Measurements from ENCODE around the gene DLGAP1.
"Not testable (repeated sequence)": the region's sequence is repeated elsewhere in the genome, so short reads cannot be mapped to it uniquely, and the experiment has no call there.

The DLGAP1 gene

GRCh38 chr18:3715231-3716080 lies 739.7 kb downstream of the DLGAP1 start:
- no peak for FAIRE-seq

- FAIRE-seq = no peak
Measured at GRCh38 chr18:3713708-3714107, 741.4 kb downstream of the DLGAP1 start.

GRCh38 chr18:3713166-3713565 lies 741.9 kb downstream of the DLGAP1 start:
- no peak for FAIRE-seq

- no peak for FAIRE-seq
Measured at GRCh38 chr18:3712491-3712890, 742.6 kb downstream of the DLGAP1 start.

GRCh38 chr18:3710712-3711301 lies 744.3 kb downstream of the DLGAP1 start:
- FAIRE-seq = no peak

- FAIRE-seq = no peak
Measured at GRCh38 chr18:3709205-3709604, 745.9 kb downstream of the DLGAP1 start.

GRCh38 chr18:3706279-3707097 lies 748.6 kb downstream of the DLGAP1 start:
- no peak for FAIRE-seq

GRCh38 chr18:3704556-3705344 lies 750.4 kb downstream of the DLGAP1 start:
- no peak for FAIRE-seq

GRCh38 chr18:3703732-3704176 lies 751.4 kb downstream of the DLGAP1 start:
- peak; percentile 18 for FAIRE-seq

- FAIRE-seq = not testable (repeated sequence)
Measured at GRCh38 chr18:3699707-3700567, 755.2 kb downstream of the DLGAP1 start.

- FAIRE-seq = not testable (repeated sequence)
Measured at GRCh38 chr18:3694030-3694778, 760.9 kb downstream of the DLGAP1 start.

GRCh38 chr18:3693410-3693809 lies 761.7 kb downstream of the DLGAP1 start:
- no peak for FAIRE-seq

- FAIRE-seq = no peak
Measured at GRCh38 chr18:3692691-3693090, 762.4 kb downstream of the DLGAP1 start.

- FAIRE-seq = no peak
Measured at GRCh38 chr18:3692113-3692621, 762.9 kb downstream of the DLGAP1 start.

GRCh38 chr18:3691705-3692104 lies 763.4 kb downstream of the DLGAP1 start:
- FAIRE-seq = no peak

- FAIRE-seq = no peak
Measured at GRCh38 chr18:3690764-3691066, 764.4 kb downstream of the DLGAP1 start.

GRCh38 chr18:3689986-3690763 lies 764.9 kb downstream of the DLGAP1 start:
- no peak for FAIRE-seq

GRCh38 chr18:3689091-3689490 lies 766.0 kb downstream of the DLGAP1 start:
- no peak for FAIRE-seq

- FAIRE-seq = no peak
Measured at GRCh38 chr18:3688690-3689089, 766.4 kb downstream of the DLGAP1 start.

- no peak for FAIRE-seq
Measured at GRCh38 chr18:3683483-3683882, 771.6 kb downstream of the DLGAP1 start.
